ENCODE results near the gene CHD1.

The CHD1 gene

GRCh38 chr5:98905857-98906688 is 22.7 kb downstream of the CHD1 start:
- TF ChIP-seq SPI1 (IDR thresholded peaks at IDR 0.05; ENCODE audit: low read depth, low read length) (no peak), POLR2AphosphoS5 (IDR thresholded peaks at IDR 0.05; ENCODE audit: low read depth, low read length) (no peak), TAF1 (IDR thresholded peaks at IDR 0.05; ENCODE audit: low read depth, low read length) (no peak), POLR2A (IDR thresholded peaks at IDR 0.05; ENCODE audit: low read depth, low read length) (no peak), PAX5 (IDR thresholded peaks at IDR 0.05; ENCODE audit: insufficient read depth, low read length, severe bottlenecking) (no peak), POU2F2 (IDR thresholded peaks at IDR 0.05; ENCODE audit: low read depth, low read length) (no peak)
- no peak for DNase-seq (ENCODE audit: insufficient read length, low spot score)

GRCh38 chr5:98904780-98905179 is 24.0 kb downstream of the CHD1 start:
- no peak for TF ChIP-seq POLR2A (IDR thresholded peaks at IDR 0.05; ENCODE audit: low read depth, low read length)
- no peak for TF ChIP-seq POLR2AphosphoS5 (IDR thresholded peaks at IDR 0.05; ENCODE audit: low read depth, low read length)
- TF ChIP-seq TAF1 (IDR thresholded peaks at IDR 0.05; ENCODE audit: low read depth, low read length): no peak
- no peak for TF ChIP-seq PAX5 (IDR thresholded peaks at IDR 0.05; ENCODE audit: insufficient read depth, low read length, severe bottlenecking)
- TF ChIP-seq POU2F2 (IDR thresholded peaks at IDR 0.05; ENCODE audit: low read depth, low read length): no peak
- TF ChIP-seq SPI1 (IDR thresholded peaks at IDR 0.05; ENCODE audit: low read depth, low read length): no peak
- FAIRE-seq: peak; percentile 33
- DNase-seq (ENCODE audit: insufficient read length, low spot score): no peak

More at GRCh38 chr5:98905857-98906688, 22.7 kb downstream of the CHD1 start:
- FAIRE-seq: peak; percentile 58

GRCh38 chr5:98902733-98903132 is 26.1 kb downstream of the CHD1 start:
- no peak for TF ChIP-seq SPI1 (IDR thresholded peaks at IDR 0.05; ENCODE audit: low read depth, low read length)
- no peak for TF ChIP-seq PAX5 (IDR thresholded peaks at IDR 0.05; ENCODE audit: insufficient read depth, low read length, severe bottlenecking)
- no peak for TF ChIP-seq POLR2AphosphoS5 (IDR thresholded peaks at IDR 0.05; ENCODE audit: low read depth, low read length)
- no peak for TF ChIP-seq POLR2A (IDR thresholded peaks at IDR 0.05; ENCODE audit: low read depth, low read length)
- TF ChIP-seq TAF1 (IDR thresholded peaks at IDR 0.05; ENCODE audit: low read depth, low read length): no peak
- no peak for TF ChIP-seq POU2F2 (IDR thresholded peaks at IDR 0.05; ENCODE audit: low read depth, low read length)
- no peak for DNase-seq (ENCODE audit: insufficient read length, low spot score)
- FAIRE-seq: no peak

GRCh38 chr5:98899456-98899855 is 29.4 kb downstream of the CHD1 start:
- TF ChIP-seq PAX5 (IDR thresholded peaks at IDR 0.05; ENCODE audit: insufficient read depth, low read length, severe bottlenecking): no peak
- TF ChIP-seq POU2F2 (IDR thresholded peaks at IDR 0.05; ENCODE audit: low read depth, low read length): no peak
- no peak for TF ChIP-seq TAF1 (IDR thresholded peaks at IDR 0.05; ENCODE audit: low read depth, low read length)
- TF ChIP-seq POLR2A (IDR thresholded peaks at IDR 0.05; ENCODE audit: low read depth, low read length): no peak
- no peak for TF ChIP-seq SPI1 (IDR thresholded peaks at IDR 0.05; ENCODE audit: low read depth, low read length)
- no peak for TF ChIP-seq POLR2AphosphoS5 (IDR thresholded peaks at IDR 0.05; ENCODE audit: low read depth, low read length)
- FAIRE-seq (no peak), DNase-seq (ENCODE audit: insufficient read length, low spot score) (no peak)

GRCh38 chr5:98898743-98899142 is 30.1 kb downstream of the CHD1 start:
- no peak for FAIRE-seq
- no peak for DNase-seq (ENCODE audit: insufficient read length, low spot score)
- no peak for TF ChIP-seq TAF1 (IDR thresholded peaks at IDR 0.05; ENCODE audit: low read depth, low read length)
- no peak for TF ChIP-seq POLR2A (IDR thresholded peaks at IDR 0.05; ENCODE audit: low read depth, low read length)
- no peak for TF ChIP-seq SPI1 (IDR thresholded peaks at IDR 0.05; ENCODE audit: low read depth, low read length)
- no peak for TF ChIP-seq POLR2AphosphoS5 (IDR thresholded peaks at IDR 0.05; ENCODE audit: low read depth, low read length)
- no peak for TF ChIP-seq POU2F2 (IDR thresholded peaks at IDR 0.05; ENCODE audit: low read depth, low read length)
- TF ChIP-seq PAX5 (IDR thresholded peaks at IDR 0.05; ENCODE audit: insufficient read depth, low read length, severe bottlenecking): no peak

GRCh38 chr5:98891591-98891990 is 37.2 kb downstream of the CHD1 start:
- DNase-seq (ENCODE audit: insufficient read length, low spot score) (no peak), FAIRE-seq (no peak)
- TF ChIP-seq POLR2A (IDR thresholded peaks at IDR 0.05; ENCODE audit: low read depth, low read length) (no peak), POU2F2 (IDR thresholded peaks at IDR 0.05; ENCODE audit: low read depth, low read length) (no peak), TAF1 (IDR thresholded peaks at IDR 0.05; ENCODE audit: low read depth, low read length) (no peak), POLR2AphosphoS5 (IDR thresholded peaks at IDR 0.05; ENCODE audit: low read depth, low read length) (no peak), PAX5 (IDR thresholded peaks at IDR 0.05; ENCODE audit: insufficient read depth, low read length, severe bottlenecking) (no peak), SPI1 (IDR thresholded peaks at IDR 0.05; ENCODE audit: low read depth, low read length) (no peak)

GRCh38 chr5:98880598-98880997 is 48.2 kb downstream of the CHD1 start:
- FAIRE-seq: no peak

GRCh38 chr5:98880151-98880550 is 48.7 kb downstream of the CHD1 start:
- no peak for DNase-seq (ENCODE audit: insufficient read length, low spot score)
- TF ChIP-seq POLR2AphosphoS5 (IDR thresholded peaks at IDR 0.05; ENCODE audit: low read depth, low read length) (no peak), POU2F2 (IDR thresholded peaks at IDR 0.05; ENCODE audit: low read depth, low read length) (no peak)
- FAIRE-seq: no peak

More at GRCh38 chr5:98880598-98880997, 48.2 kb downstream of the CHD1 start:
- DNase-seq (ENCODE audit: insufficient read length, low spot score): no peak
- TF ChIP-seq TAF1 (IDR thresholded peaks at IDR 0.05; ENCODE audit: low read depth, low read length) (no peak), POLR2A (IDR thresholded peaks at IDR 0.05; ENCODE audit: low read depth, low read length) (no peak), SPI1 (IDR thresholded peaks at IDR 0.05; ENCODE audit: low read depth, low read length) (no peak), PAX5 (IDR thresholded peaks at IDR 0.05; ENCODE audit: insufficient read depth, low read length, severe bottlenecking) (no peak), POLR2AphosphoS5 (IDR thresholded peaks at IDR 0.05; ENCODE audit: low read depth, low read length) (no peak), POU2F2 (IDR thresholded peaks at IDR 0.05; ENCODE audit: low read depth, low read length) (no peak)

- TF ChIP-seq POU2F2 (IDR thresholded peaks at IDR 0.05; ENCODE audit: low read depth, low read length) (no peak), TAF1 (IDR thresholded peaks at IDR 0.05; ENCODE audit: low read depth, low read length) (no peak), PAX5 (IDR thresholded peaks at IDR 0.05; ENCODE audit: insufficient read depth, low read length, severe bottlenecking) (no peak), SPI1 (IDR thresholded peaks at IDR 0.05; ENCODE audit: low read depth, low read length) (no peak), POLR2A (IDR thresholded peaks at IDR 0.05; ENCODE audit: low read depth, low read length) (no peak), POLR2AphosphoS5 (IDR thresholded peaks at IDR 0.05; ENCODE audit: low read depth, low read length) (no peak)
- DNase-seq (ENCODE audit: insufficient read length, low spot score) (no peak), FAIRE-seq (peak; percentile 38)
These were observed 51.2 kb downstream of the CHD1 start for GRCh38 chr5:98877600-98877999.

Measured in GM12891 (cell line).